ENCODE data around the gene CHIC2.
"Not testable (repeated sequence)": the region's sequence is repeated elsewhere in the genome, so short reads cannot be mapped to it uniquely, and the experiment has no call there.

CHIC2 gene

GRCh38 chr4:54063229-54063628 is 1.2 kb downstream of the CHIC2 start:
- intact Hi-C loops (cut with DNase I) = no loop called here
- no peak for DNase-seq

GRCh38 chr4:54062392-54062791 is 2.0 kb downstream of the CHIC2 start:
- intact Hi-C loops (cut with DNase I) = no loop called here
- DNase-seq = no peak

- intact Hi-C loops (cut with DNase I) = no loop called here
- DNase-seq = no peak
These were observed 2.5 kb downstream of the CHIC2 start for GRCh38 chr4:54061873-54062272.

- no peak for DNase-seq
- intact Hi-C loops (cut with DNase I) = no loop called here
These were observed 3.3 kb downstream of the CHIC2 start for GRCh38 chr4:54061067-54061466.

- intact Hi-C loops (cut with DNase I) = no loop called here
- DNase-seq = no peak
These were observed 4.3 kb downstream of the CHIC2 start for GRCh38 chr4:54060116-54060515.

DNA sequence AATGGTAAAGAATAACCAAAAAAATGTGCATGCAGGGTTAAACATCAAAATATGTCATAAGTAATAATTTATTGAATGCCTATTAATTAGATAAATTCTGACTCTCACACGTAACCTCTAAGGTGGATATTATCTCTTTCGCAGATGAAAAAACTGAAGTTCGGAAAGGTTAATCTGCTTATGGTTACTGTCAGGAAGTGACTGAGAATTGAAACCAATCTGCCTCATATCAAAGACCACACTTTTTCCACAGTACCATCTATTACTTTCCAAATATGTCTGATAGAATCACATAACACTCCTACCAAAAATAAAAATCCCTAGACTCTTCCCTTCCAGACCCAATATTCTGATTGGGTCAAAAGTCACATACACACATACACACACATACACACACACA is 6.2 kb downstream of the CHIC2 start:
- intact Hi-C loops (cut with DNase I) = no loop called here
- no peak for DNase-seq

- no peak for DNase-seq
- intact Hi-C loops (cut with DNase I) = no loop called here
These were observed 8.0 kb downstream of the CHIC2 start for GRCh38 chr4:54056360-54056759.

DNA sequence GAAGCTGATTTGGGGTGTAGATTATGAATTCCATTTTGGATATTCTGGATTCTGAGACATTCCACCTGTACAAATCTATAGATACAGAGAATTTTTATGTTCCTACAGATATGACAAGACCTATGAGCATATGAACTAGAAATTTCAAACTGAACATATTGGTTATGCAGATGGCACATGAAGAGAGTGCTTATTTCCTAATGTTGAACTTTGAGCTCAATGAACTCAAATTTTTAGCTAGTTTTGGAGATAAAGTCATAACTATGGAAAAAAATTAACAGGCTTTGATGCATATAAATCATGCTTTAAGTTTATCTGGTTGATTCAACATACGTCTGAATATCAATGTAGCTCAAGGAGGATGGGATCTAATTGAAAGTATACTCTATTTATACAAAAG is 8.9 kb downstream of the CHIC2 start:
- DNase-seq = no peak
- intact Hi-C loops (cut with DNase I) = no loop called here

GRCh38 chr4:54054501-54054900 is 9.9 kb downstream of the CHIC2 start:
- DNase-seq = no peak
- intact Hi-C loops (cut with DNase I) = no loop called here

- intact Hi-C loops (cut with DNase I); DNase-seq: not testable (repeated sequence)
These were observed 11.1 kb downstream of the CHIC2 start for GRCh38 chr4:54053322-54053721.

GRCh38 chr4:54050214-54050904 is 14.0 kb downstream of the CHIC2 start:
- intact Hi-C loops (cut with DNase I) = no loop called here
- DNase-seq = no peak

DNA sequence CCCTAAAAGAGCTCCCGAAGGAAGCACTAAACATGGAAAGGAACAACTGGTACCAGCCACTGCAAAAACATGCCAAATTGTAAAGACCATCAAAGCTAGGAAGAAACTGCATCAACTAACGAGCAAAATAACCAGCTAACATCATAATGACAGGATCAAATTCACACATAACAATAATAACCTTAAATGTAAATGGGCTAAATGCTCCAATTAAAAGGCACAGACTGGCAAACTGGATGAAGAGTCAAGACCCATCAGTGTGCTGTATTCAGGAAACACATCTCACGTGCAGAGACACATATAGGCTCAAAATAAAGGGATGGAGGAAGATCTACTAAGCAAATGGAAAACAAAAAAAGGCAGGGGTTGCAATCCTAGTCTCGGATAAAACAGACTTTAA is 20.8 kb downstream of the CHIC2 start:
- intact Hi-C loops (cut with DNase I); DNase-seq: not testable (repeated sequence)

- no peak for DNase-seq
- intact Hi-C loops (cut with DNase I) = no loop called here
These were observed 22.5 kb downstream of the CHIC2 start for GRCh38 chr4:54041933-54042332.

DNA sequence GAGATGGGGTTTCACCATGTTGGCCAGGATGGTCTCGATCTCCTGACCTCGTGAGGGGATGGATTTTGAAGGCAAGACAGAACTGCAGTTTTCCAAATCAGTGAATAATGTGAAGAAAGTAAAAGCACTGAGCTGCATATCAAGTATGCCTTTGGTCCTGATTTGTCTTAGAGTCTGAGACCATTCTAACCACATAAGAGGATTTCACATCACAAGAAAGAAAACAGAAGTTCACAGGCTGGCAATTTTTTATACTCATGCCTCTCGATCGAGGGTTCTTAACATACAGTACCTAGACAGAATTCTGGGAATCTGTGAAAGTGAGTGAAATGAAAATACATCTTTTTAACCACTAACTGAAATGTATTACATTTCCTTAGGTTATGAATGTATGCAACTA is 23.3 kb downstream of the CHIC2 start:
- DNase-seq = no peak
- intact Hi-C loops (cut with DNase I) = no loop called here

GRCh38 chr4:54038056-54038455 is 26.3 kb downstream of the CHIC2 start:
- intact Hi-C loops (cut with DNase I) = no loop called here
- no peak for DNase-seq

GRCh38 chr4:54036184-54036583 is 28.2 kb downstream of the CHIC2 start:
- intact Hi-C loops (cut with DNase I) = no loop called here
- no peak for DNase-seq

DNA sequence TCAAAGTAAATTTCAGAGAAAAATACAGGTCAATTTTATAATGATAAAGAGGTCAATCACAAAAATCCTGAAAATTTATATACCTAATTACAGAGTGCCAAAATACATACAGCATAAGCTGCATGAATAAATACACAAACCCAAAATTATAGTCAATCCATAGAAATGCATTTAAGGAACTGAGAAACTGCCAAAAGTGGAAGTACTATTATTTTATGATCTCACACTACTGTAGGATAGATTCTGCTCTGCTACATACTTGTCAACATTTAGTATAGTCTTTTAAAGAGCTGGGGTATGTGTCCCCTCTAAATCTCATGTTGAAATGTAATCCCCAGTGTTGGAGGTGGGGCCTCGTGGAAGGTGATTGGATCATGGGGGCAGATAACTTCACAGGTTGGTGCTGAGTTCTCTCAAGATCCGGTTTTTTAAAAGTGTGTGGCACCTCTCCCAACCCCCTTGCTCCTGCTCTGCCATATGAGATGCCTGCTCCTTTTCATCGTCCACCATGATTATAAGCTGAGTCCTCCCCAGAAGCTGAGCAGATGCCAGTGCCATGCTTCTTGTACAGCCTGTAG is 31.8 kb downstream of the CHIC2 start:
- DNase-seq = no peak
- intact Hi-C loops (cut with DNase I) = no loop called here

- intact Hi-C loops (cut with DNase I) = no loop called here
- DNase-seq = no peak
These were observed 37.1 kb downstream of the CHIC2 start for GRCh38 chr4:54027311-54027710.

DNA sequence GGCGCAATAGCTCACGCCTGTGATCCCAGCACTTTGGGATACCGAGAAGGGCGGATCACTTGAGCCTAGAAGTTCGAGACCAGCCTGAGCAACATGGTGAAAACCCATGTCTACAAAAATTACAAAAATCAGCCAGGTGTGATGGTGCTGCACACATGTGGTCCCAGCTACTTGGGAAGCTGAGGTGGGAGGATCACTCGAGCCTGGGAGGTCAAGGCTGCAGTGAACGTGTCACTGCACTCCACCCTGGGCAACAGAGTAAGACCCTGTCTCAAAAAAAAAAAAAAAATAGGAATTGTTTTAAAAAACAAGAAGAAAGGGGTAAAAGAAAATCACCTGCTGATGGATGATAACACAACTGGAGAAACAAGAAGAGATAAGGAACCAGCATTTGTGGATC is 38.8 kb downstream of the CHIC2 start:
- DNase-seq = no peak
- intact Hi-C loops (cut with DNase I) = no loop called here

DNA sequence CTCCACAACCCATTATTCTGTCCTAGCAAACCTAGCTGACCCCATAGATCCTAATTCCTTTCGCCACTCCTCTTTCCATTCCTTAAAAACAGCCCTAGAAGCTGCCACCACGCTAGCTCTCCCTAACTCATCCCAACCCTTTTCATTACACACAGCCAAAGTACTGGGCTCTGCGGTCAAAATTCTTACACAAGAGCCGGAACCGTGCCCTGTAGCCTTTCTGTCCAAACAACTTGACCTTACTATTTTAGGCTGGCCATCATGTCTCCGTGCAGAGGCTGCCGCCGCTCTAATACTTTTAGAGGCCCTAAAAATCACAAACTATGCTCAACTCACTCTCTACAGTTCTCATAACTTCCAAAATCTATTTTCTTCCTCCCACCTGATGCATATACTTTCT is 41.4 kb downstream of the CHIC2 start:
- intact Hi-C loops (cut with DNase I); DNase-seq: not testable (repeated sequence)

GRCh38 chr4:54017974-54018373 is 46.4 kb downstream of the CHIC2 start:
- no peak for DNase-seq
- intact Hi-C loops (cut with DNase I) = no loop called here

GRCh38 chr4:54017308-54017707 is 47.1 kb downstream of the CHIC2 start:
- no peak for DNase-seq
- intact Hi-C loops (cut with DNase I) = no loop called here

DNA sequence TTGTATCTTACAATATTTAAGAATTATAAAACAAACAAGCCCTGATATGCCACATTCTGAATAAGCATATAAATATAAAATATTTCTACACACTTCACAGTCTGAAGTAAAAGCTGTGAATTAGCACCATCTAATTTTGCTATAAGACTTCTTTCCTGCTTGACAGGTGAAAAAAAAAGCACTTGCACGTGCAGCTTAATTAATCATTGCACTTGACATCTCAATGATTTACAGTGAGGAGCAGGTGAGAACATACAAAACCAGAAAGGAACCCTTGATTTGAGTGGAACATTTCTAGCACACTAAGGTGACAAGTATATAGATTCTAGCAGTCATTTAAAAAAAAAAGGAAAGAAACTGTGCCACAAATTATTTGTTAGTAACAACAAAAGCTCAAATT is 47.9 kb downstream of the CHIC2 start:
- no peak for DNase-seq
- intact Hi-C loops (cut with DNase I) = no loop called here
